HUES48 (cell line): ENCODE data around the gene C1QL1.

ENCODE experiments used
- H3K27ac ChIP-seq: one replicate; pipeline ENCODE4 v1.7.0; 2013; ENCODE audit warnings: low read depth, low read length, inconsistent platforms
- H3K27me3 ChIP-seq: 2 replicates; pipeline ENCODE4 v1.6.1; 2013; ENCODE audit warnings: mild to moderate bottlenecking, low read length; ENCODE audit not compliant: control insufficient read depth, insufficient read depth
- H3K36me3 ChIP-seq: 2 replicates; pipeline ENCODE4 v1.6.1; 2013; ENCODE audit warnings: low read length; ENCODE audit not compliant: control insufficient read depth, insufficient read depth
- H3K4me1 ChIP-seq: 2 replicates; pipeline ENCODE4 v1.6.1; 2013; ENCODE audit warnings: mild to moderate bottlenecking, low read length; ENCODE audit not compliant: control insufficient read depth, insufficient read depth
- H3K4me3 ChIP-seq: 2 replicates; pipeline ENCODE4 v1.5.1; 2013; ENCODE audit warnings: mild to moderate bottlenecking, low read depth, low read length
- H3K9ac ChIP-seq: 2 replicates; pipeline ENCODE4 v1.6.1; 2013; ENCODE audit warnings: mild to moderate bottlenecking, low read depth, low read length, moderate library complexity
- H3K9me3 ChIP-seq: 2 replicates; pipeline ENCODE4 v1.6.1; 2013; ENCODE audit warnings: low read length; ENCODE audit not compliant: control insufficient read depth, insufficient read depth

Gene C1QL1

DNA sequence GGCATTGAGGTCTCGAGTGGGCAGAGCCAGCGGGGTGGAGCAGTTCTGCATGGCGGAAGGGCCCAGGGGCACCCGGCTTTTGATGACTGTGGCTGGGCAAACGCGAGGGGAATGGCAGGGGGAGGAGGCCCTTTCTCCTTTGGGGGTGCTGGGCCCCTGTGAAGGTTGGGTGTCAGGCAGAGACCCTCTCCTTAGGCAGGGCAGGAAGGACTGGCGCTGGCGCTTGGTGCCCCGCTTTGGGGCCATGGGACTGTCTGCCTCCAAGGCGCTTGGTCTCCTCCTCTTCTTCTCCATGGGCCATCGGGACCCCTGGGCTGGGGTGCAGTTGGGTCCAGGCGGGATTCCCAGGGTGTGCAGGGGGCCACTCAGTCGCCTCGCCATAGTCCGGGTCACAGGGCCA, 40.0 kb downstream of the C1QL1 start:
- Histone ChIP-seq H3K4me3 (no peak overlapping the region), H3K9ac (no peak overlapping the region), H3K27me3 (no peaks in the 10 kb centered on the region), H3K36me3 (peaks cover 76% of the 10 kb centered on the region), H3K27ac (no peak overlapping the region), H3K4me1 (no peaks in the 10 kb centered on the region), H3K9me3 (no peaks in the 10 kb centered on the region)

- H3K27ac ChIP-seq, result no peak overlapping the region
- H3K4me3 ChIP-seq, result no peak overlapping the region
- peaks cover 72% of the 10 kb centered on the region for H3K36me3 ChIP-seq
- H3K4me1 ChIP-seq, result no peaks in the 10 kb centered on the region
- no peak overlapping the region for H3K9ac ChIP-seq
- no peaks in the 10 kb centered on the region for H3K9me3 ChIP-seq
- no peaks in the 10 kb centered on the region for H3K27me3 ChIP-seq
Observed at GRCh38 chr17:44927696-44928095, 40.4 kb downstream of the C1QL1 start.

- H3K9ac ChIP-seq, result no peak overlapping the region
- no peaks in the 10 kb centered on the region for H3K9me3 ChIP-seq
- H3K4me1 ChIP-seq, result no peaks in the 10 kb centered on the region
- H3K27me3 ChIP-seq, result no peaks in the 10 kb centered on the region
- H3K36me3 ChIP-seq, result peaks cover 65% of the 10 kb centered on the region
- H3K27ac ChIP-seq, result no peak overlapping the region
- H3K4me3 ChIP-seq, result no peak overlapping the region
Observed at GRCh38 chr17:44926821-44927525, 41.1 kb downstream of the C1QL1 start.

GRCh38 chr17:44925731-44926697, 42.1 kb downstream of the C1QL1 start:
- Histone ChIP-seq H3K27ac (no peak overlapping the region), H3K36me3 (peaks cover 55% of the 10 kb centered on the region)

GRCh38 chr17:44924107-44924544, 44.0 kb downstream of the C1QL1 start:
- H3K27me3 ChIP-seq, result no peaks in the 10 kb centered on the region
- H3K4me1 ChIP-seq, result peaks cover 11% of the 10 kb centered on the region
- H3K9me3 ChIP-seq, result no peaks in the 10 kb centered on the region
- H3K4me3 ChIP-seq, result no peak overlapping the region
- peaks cover 36% of the 10 kb centered on the region for H3K36me3 ChIP-seq
- no peak overlapping the region for H3K27ac ChIP-seq
- no peak overlapping the region for H3K9ac ChIP-seq

More at GRCh38 chr17:44925731-44926697, 42.1 kb downstream of the C1QL1 start:
- H3K4me1 ChIP-seq, result peaks cover 5% of the 10 kb centered on the region
- H3K27me3 ChIP-seq, result no peaks in the 10 kb centered on the region
- H3K9ac ChIP-seq, result no peak overlapping the region
- H3K4me3 ChIP-seq, result no peak overlapping the region
- no peaks in the 10 kb centered on the region for H3K9me3 ChIP-seq

GRCh38 chr17:44922746-44923470, 45.2 kb downstream of the C1QL1 start:
- Histone ChIP-seq H3K9me3 (no peaks in the 10 kb centered on the region), H3K27me3 (no peaks in the 10 kb centered on the region), H3K9ac (no peak overlapping the region), H3K36me3 (peaks cover 24% of the 10 kb centered on the region), H3K27ac (no peak overlapping the region), H3K4me1 (peaks cover 11% of the 10 kb centered on the region), H3K4me3 (no peak overlapping the region)

DNA sequence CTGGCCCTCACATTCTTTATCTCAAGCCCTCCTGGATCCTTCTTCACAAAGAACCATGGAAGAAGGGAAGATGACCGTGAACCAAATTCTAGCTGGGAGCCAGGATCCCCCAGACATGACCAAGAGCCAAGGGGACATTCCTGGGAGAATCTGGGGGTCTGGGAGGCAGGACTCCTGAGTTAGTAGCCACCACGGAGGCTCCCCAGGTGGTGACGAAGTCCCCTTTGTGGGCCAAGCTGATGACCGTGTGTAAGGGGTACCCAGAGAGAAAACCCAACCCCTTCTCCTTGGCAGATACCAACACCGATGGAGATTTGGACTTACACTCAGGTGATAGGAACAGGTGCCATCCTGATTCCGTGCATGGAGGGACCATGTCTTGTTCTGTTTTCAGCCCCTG, 46.0 kb downstream of the C1QL1 start:
- Histone ChIP-seq H3K27me3 (no peaks in the 10 kb centered on the region), H3K4me1 (peaks cover 11% of the 10 kb centered on the region), H3K9ac (no peak overlapping the region), H3K4me3 (no peak overlapping the region), H3K9me3 (no peaks in the 10 kb centered on the region), H3K27ac (no peak overlapping the region), H3K36me3 (peaks cover 16% of the 10 kb centered on the region)

GRCh38 chr17:44921122-44921882, 46.8 kb downstream of the C1QL1 start:
- Histone ChIP-seq H3K4me1 (peaks cover 11% of the 10 kb centered on the region), H3K27me3 (no peaks in the 10 kb centered on the region), H3K4me3 (no peak overlapping the region), H3K36me3 (peaks cover 8% of the 10 kb centered on the region), H3K9ac (no peak overlapping the region), H3K9me3 (no peaks in the 10 kb centered on the region), H3K27ac (no peak overlapping the region)

- Histone ChIP-seq H3K4me1 (peaks cover 11% of the 10 kb centered on the region), H3K27ac (no peak overlapping the region), H3K36me3 (peaks cover under 1% of the 10 kb centered on the region), H3K4me3 (no peak overlapping the region), H3K9me3 (no peaks in the 10 kb centered on the region), H3K27me3 (no peaks in the 10 kb centered on the region), H3K9ac (no peak overlapping the region)
Observed at GRCh38 chr17:44920565-44920940, 47.5 kb downstream of the C1QL1 start.

DNA sequence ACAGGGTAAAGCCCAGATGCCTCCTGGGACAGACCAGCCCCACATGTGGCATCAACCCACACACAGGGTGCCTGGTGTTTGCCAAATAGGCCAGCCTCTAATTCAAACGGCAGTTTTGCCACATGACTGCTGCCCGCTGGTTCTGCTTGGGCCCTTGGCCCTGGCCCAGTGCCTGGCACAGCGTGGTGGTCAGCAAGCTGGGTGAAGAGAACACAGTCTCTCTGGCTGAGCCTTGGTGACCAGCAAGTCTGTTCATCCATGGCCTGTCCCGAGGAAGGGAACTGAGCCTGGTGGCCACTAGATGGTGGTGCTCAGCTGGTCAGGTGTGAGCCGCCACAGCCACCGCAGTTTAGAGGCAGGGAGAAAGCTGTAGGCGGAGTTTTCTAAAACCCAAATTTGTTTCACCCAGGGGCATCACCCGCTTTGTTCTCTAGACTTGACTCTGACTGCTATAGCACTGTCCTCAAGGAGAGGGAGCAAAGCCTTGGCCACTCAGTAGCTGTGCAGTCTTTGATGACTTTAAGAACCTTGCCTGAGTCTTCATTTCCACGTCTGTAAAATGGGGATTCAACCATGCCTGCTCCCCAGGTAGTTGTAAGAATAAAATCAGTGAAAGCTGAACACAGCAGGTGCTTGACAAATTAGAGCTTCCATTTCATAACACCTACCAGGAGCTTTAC, 48.1 kb downstream of the C1QL1 start:
- H3K9ac ChIP-seq, result no peak overlapping the region
- H3K4me1 ChIP-seq, result peaks cover 11% of the 10 kb centered on the region
- no peaks in the 10 kb centered on the region for H3K27me3 ChIP-seq
- H3K4me3 ChIP-seq, result no peak overlapping the region
- H3K36me3 ChIP-seq, result no peaks in the 10 kb centered on the region; the same call in 1 of the 2 replicates
- no peak overlapping the region for H3K27ac ChIP-seq
- no peaks in the 10 kb centered on the region for H3K9me3 ChIP-seq
